ENCODE measurements around the gene AMIGO2.
"Not testable (repeated sequence)": the region's sequence is repeated elsewhere in the genome, so short reads cannot be mapped to it uniquely, and the experiment has no call there.

Gene AMIGO2

GRCh38 chr12:47052274-47052673 is 27.5 kb downstream of the AMIGO2 start:
- WGBS (ENCODE audit: insufficient coverage) = 100% methylated on average over 1 of the region's 2 CpGs
- Histone ChIP-seq H3K4me1 (ENCODE audit: control extremely low read depth in 1 of 4, control insufficient read depth in 4 of 4, insufficient read depth in 4 of 4, low read length in 3 of 4) (peaks cover 0 to 9% (median 4%) of the 10 kb centered on the region in 4 experiments), H3K27me3 (replicated peaks in 2 of 5; ENCODE audit: control insufficient read depth in 4 of 5, insufficient read depth in 5 of 5, low read length in 4 of 5) (no peaks in the 10 kb centered on the region), H3K4me3 (ENCODE audit: control insufficient read depth in 1 of 7, extremely low read depth in 1 of 7, insufficient read depth in 4 of 7, low read depth in 2 of 7, low read length in 6 of 7) (no peak overlapping the region), H3K27ac (ENCODE audit: insufficient read depth in 1 of 2, low read depth in 1 of 2, low read length in 2 of 2, poor library complexity in 1 of 2, severe bottlenecking in 2 of 2) (no peak overlapping the region), H3K9me3 (ENCODE audit: control extremely low read depth in 1 of 5, control insufficient read depth in 4 of 5, insufficient read depth in 2 of 5, low read depth in 1 of 5, low read length in 4 of 5) (peaks cover 0 to 30% (median 13%) of the 10 kb centered on the region in 5 experiments), H3K36me3 (ENCODE audit: control insufficient read depth in 4 of 4, insufficient read depth in 4 of 4, low read length in 3 of 4) (no peaks in the 10 kb centered on the region)
- POLR2A ChIA-PET = no interaction called here
- DNase-seq = peak in 1 of 3 donors; percentile 33
- CTCF ChIA-PET = interaction anchor here (1.0 to 1.6 kb wide), 3 partner anchors 17 to 31 kb away, joined by 3 to 8 read pairs (median 4); no protein-coding TSS in a partner anchor

GRCh38 chr12:47051291-47051690 is 28.5 kb downstream of the AMIGO2 start:
- H3K27me3 ChIP-seq (replicated peaks in 2 of 5; ENCODE audit: control insufficient read depth in 4 of 5, insufficient read depth in 5 of 5, low read length in 4 of 5); H3K4me3 ChIP-seq (ENCODE audit: control insufficient read depth in 1 of 7, extremely low read depth in 1 of 7, insufficient read depth in 4 of 7, low read depth in 2 of 7, low read length in 6 of 7); H3K27ac ChIP-seq (ENCODE audit: insufficient read depth in 1 of 2, low read depth in 1 of 2, low read length in 2 of 2, poor library complexity in 1 of 2, severe bottlenecking in 2 of 2); DNase-seq; POLR2A ChIA-PET; H3K36me3 ChIP-seq (ENCODE audit: control insufficient read depth in 4 of 4, insufficient read depth in 4 of 4, low read length in 3 of 4); H3K4me1 ChIP-seq (ENCODE audit: control extremely low read depth in 1 of 4, control insufficient read depth in 4 of 4, insufficient read depth in 4 of 4, low read length in 3 of 4): not testable (repeated sequence)
- H3K9me3 ChIP-seq (ENCODE audit: control extremely low read depth in 1 of 5, control insufficient read depth in 4 of 5, insufficient read depth in 2 of 5, low read depth in 1 of 5, low read length in 4 of 5) = peaks cover 0 to 25% (median 10%) of the 10 kb centered on the region in 5 experiments
- CTCF ChIA-PET = interaction anchor here (1.5 kb wide), 1 partner anchor 18 kb away, joined by 4 read pairs; no protein-coding TSS in a partner anchor
- 92% methylated on average over 3 of the region's 3 CpGs for WGBS (ENCODE audit: insufficient coverage)

GRCh38 chr12:47048541-47048940 is 31.2 kb downstream of the AMIGO2 start:
- CTCF ChIA-PET = no interaction called here
- no peak for DNase-seq
- POLR2A ChIA-PET = no interaction called here

GRCh38 chr12:47041327-47041726 is 38.4 kb downstream of the AMIGO2 start:
- Histone ChIP-seq H3K27ac (ENCODE audit: insufficient read depth in 1 of 2, low read depth in 1 of 2, low read length in 2 of 2, poor library complexity in 1 of 2, severe bottlenecking in 2 of 2) (no peak overlapping the region), H3K36me3 (ENCODE audit: control insufficient read depth in 4 of 4, insufficient read depth in 4 of 4, low read length in 3 of 4) (no peaks in the 10 kb centered on the region), H3K4me3 (ENCODE audit: control insufficient read depth in 1 of 7, extremely low read depth in 1 of 7, insufficient read depth in 4 of 7, low read depth in 2 of 7, low read length in 6 of 7) (no peak overlapping the region), H3K27me3 (replicated peaks in 2 of 5; ENCODE audit: control insufficient read depth in 4 of 5, insufficient read depth in 5 of 5, low read length in 4 of 5) (no peaks in the 10 kb centered on the region), H3K9me3 (ENCODE audit: control extremely low read depth in 1 of 5, control insufficient read depth in 4 of 5, insufficient read depth in 2 of 5, low read depth in 1 of 5, low read length in 4 of 5) (peaks cover 0 to 4% (median 0%) of the 10 kb centered on the region in 5 experiments), H3K4me1 (ENCODE audit: control extremely low read depth in 1 of 4, control insufficient read depth in 4 of 4, insufficient read depth in 4 of 4, low read length in 3 of 4) (peaks cover 0 to 8% (median 5%) of the 10 kb centered on the region in 4 experiments)
- no peak for DNase-seq
- ChIA-PET POLR2A (no interaction called here), CTCF (interaction anchor here (1.5 to 1.7 kb wide), 2 partner anchors 9 kb away, joined by 3 to 5 read pairs; no protein-coding TSS in a partner anchor)
- 100% methylated on average over 3 of the region's 4 CpGs for WGBS (ENCODE audit: insufficient coverage)

More at GRCh38 chr12:47048541-47048940, 31.2 kb downstream of the AMIGO2 start:
- Histone ChIP-seq H3K36me3 (ENCODE audit: control insufficient read depth in 4 of 4, insufficient read depth in 4 of 4, low read length in 3 of 4) (no peaks in the 10 kb centered on the region), H3K4me3 (ENCODE audit: control insufficient read depth in 1 of 7, extremely low read depth in 1 of 7, insufficient read depth in 4 of 7, low read depth in 2 of 7, low read length in 6 of 7) (no peak overlapping the region), H3K27ac (ENCODE audit: insufficient read depth in 1 of 2, low read depth in 1 of 2, low read length in 2 of 2, poor library complexity in 1 of 2, severe bottlenecking in 2 of 2) (no peak overlapping the region), H3K9me3 (ENCODE audit: control extremely low read depth in 1 of 5, control insufficient read depth in 4 of 5, insufficient read depth in 2 of 5, low read depth in 1 of 5, low read length in 4 of 5) (peaks cover 0 to 23% (median 8%) of the 10 kb centered on the region in 5 experiments), H3K27me3 (replicated peaks in 2 of 5; ENCODE audit: control insufficient read depth in 4 of 5, insufficient read depth in 5 of 5, low read length in 4 of 5) (no peaks in the 10 kb centered on the region), H3K4me1 (ENCODE audit: control extremely low read depth in 1 of 4, control insufficient read depth in 4 of 4, insufficient read depth in 4 of 4, low read length in 3 of 4) (no peaks in the 10 kb centered on the region)

GRCh38 chr12:47039756-47040155 is 40.0 kb downstream of the AMIGO2 start:
- WGBS (ENCODE audit: insufficient coverage) = 100% methylated on average over 1 of the region's 1 CpG
- POLR2A ChIA-PET = no interaction called here
- no peak overlapping the region for H3K4me3 ChIP-seq (ENCODE audit: control insufficient read depth in 1 of 7, extremely low read depth in 1 of 7, insufficient read depth in 4 of 7, low read depth in 2 of 7, low read length in 6 of 7)
- DNase-seq = no peak
- H3K9me3 ChIP-seq (ENCODE audit: control extremely low read depth in 1 of 5, control insufficient read depth in 4 of 5, insufficient read depth in 2 of 5, low read depth in 1 of 5, low read length in 4 of 5) = peaks cover 0 to 4% (median 0%) of the 10 kb centered on the region in 5 experiments
- CTCF ChIA-PET = interaction anchor here (0.7 to 1.3 kb wide), 2 partner anchors 31 to 358 kb away, joined by 3 read pairs; no protein-coding TSS in a partner anchor
- no peaks in the 10 kb centered on the region for H3K27me3 ChIP-seq (replicated peaks in 2 of 5; ENCODE audit: control insufficient read depth in 4 of 5, insufficient read depth in 5 of 5, low read length in 4 of 5)
- peaks cover 0 to 8% (median 5%) of the 10 kb centered on the region in 4 experiments for H3K4me1 ChIP-seq (ENCODE audit: control extremely low read depth in 1 of 4, control insufficient read depth in 4 of 4, insufficient read depth in 4 of 4, low read length in 3 of 4)
- H3K36me3 ChIP-seq (ENCODE audit: control insufficient read depth in 4 of 4, insufficient read depth in 4 of 4, low read length in 3 of 4) = no peaks in the 10 kb centered on the region
- no peak overlapping the region for H3K27ac ChIP-seq (ENCODE audit: insufficient read depth in 1 of 2, low read depth in 1 of 2, low read length in 2 of 2, poor library complexity in 1 of 2, severe bottlenecking in 2 of 2)

GRCh38 chr12:47039079-47039478 is 40.7 kb downstream of the AMIGO2 start:
- ChIA-PET POLR2A (no interaction called here), CTCF (interaction anchor here (1.2 kb wide), 1 partner anchor 613 kb away, joined by 3 read pairs; no protein-coding TSS in a partner anchor)
- Histone ChIP-seq H3K9me3 (ENCODE audit: control extremely low read depth in 1 of 5, control insufficient read depth in 4 of 5, insufficient read depth in 2 of 5, low read depth in 1 of 5, low read length in 4 of 5) (peaks cover 0 to 4% (median 0%) of the 10 kb centered on the region in 5 experiments), H3K4me3 (ENCODE audit: control insufficient read depth in 1 of 7, extremely low read depth in 1 of 7, insufficient read depth in 4 of 7, low read depth in 2 of 7, low read length in 6 of 7) (no peak overlapping the region), H3K36me3 (ENCODE audit: control insufficient read depth in 4 of 4, insufficient read depth in 4 of 4, low read length in 3 of 4) (no peaks in the 10 kb centered on the region), H3K4me1 (ENCODE audit: control extremely low read depth in 1 of 4, control insufficient read depth in 4 of 4, insufficient read depth in 4 of 4, low read length in 3 of 4) (peaks cover 0 to 10% (median 5%) of the 10 kb centered on the region in 4 experiments), H3K27ac (ENCODE audit: insufficient read depth in 1 of 2, low read depth in 1 of 2, low read length in 2 of 2, poor library complexity in 1 of 2, severe bottlenecking in 2 of 2) (no peak overlapping the region), H3K27me3 (replicated peaks in 2 of 5; ENCODE audit: control insufficient read depth in 4 of 5, insufficient read depth in 5 of 5, low read length in 4 of 5) (no peaks in the 10 kb centered on the region)
- DNase-seq = no peak
- 100% methylated on average over 1 of the region's 2 CpGs for WGBS (ENCODE audit: insufficient coverage)

- Histone ChIP-seq H3K27ac (ENCODE audit: insufficient read depth in 1 of 2, low read depth in 1 of 2, low read length in 2 of 2, poor library complexity in 1 of 2, severe bottlenecking in 2 of 2) (no peak overlapping the region), H3K27me3 (replicated peaks in 2 of 5; ENCODE audit: control insufficient read depth in 4 of 5, insufficient read depth in 5 of 5, low read length in 4 of 5) (no peaks in the 10 kb centered on the region), H3K4me1 (ENCODE audit: control extremely low read depth in 1 of 4, control insufficient read depth in 4 of 4, insufficient read depth in 4 of 4, low read length in 3 of 4) (peaks cover 0 to 10% (median 7%) of the 10 kb centered on the region in 4 experiments), H3K9me3 (ENCODE audit: control extremely low read depth in 1 of 5, control insufficient read depth in 4 of 5, insufficient read depth in 2 of 5, low read depth in 1 of 5, low read length in 4 of 5) (peaks cover 0 to 4% (median 0%) of the 10 kb centered on the region in 5 experiments), H3K4me3 (ENCODE audit: control insufficient read depth in 1 of 7, extremely low read depth in 1 of 7, insufficient read depth in 4 of 7, low read depth in 2 of 7, low read length in 6 of 7) (peak overlapping the region in 1 of 7 experiments; percentile 23), H3K36me3 (ENCODE audit: control insufficient read depth in 4 of 4, insufficient read depth in 4 of 4, low read length in 3 of 4) (no peaks in the 10 kb centered on the region)
- ChIA-PET CTCF (interaction anchor here (1.1 to 1.9 kb wide), 3 partner anchors 13 to 614 kb away, joined by 3 to 4 read pairs (median 3); no protein-coding TSS in a partner anchor), POLR2A (no interaction called here)
- DNase-seq = peak; percentile 11 to 60 (median 49)
- no CpG with 5 or more reads among the region's 1 CpG for WGBS (ENCODE audit: insufficient coverage)
These were observed 41.5 kb downstream of the AMIGO2 start for GRCh38 chr12:47038270-47038748.

Measured in common myeloid progenitor, CD34-positive (primary cell).